GM18499 (cell line): ENCODE results near the gene SGCE.

Experiments
- ATAC-seq: cut with Tn5 transposase; IDR thresholded peaks from one replicate; pipeline ENCODE4 v1.9.1; 2021; ENCODE audit warnings: moderate number of reproducible peaks; ENCODE audit not compliant: insufficient read depth, unreplicated experiment

The SGCE gene

DNA sequence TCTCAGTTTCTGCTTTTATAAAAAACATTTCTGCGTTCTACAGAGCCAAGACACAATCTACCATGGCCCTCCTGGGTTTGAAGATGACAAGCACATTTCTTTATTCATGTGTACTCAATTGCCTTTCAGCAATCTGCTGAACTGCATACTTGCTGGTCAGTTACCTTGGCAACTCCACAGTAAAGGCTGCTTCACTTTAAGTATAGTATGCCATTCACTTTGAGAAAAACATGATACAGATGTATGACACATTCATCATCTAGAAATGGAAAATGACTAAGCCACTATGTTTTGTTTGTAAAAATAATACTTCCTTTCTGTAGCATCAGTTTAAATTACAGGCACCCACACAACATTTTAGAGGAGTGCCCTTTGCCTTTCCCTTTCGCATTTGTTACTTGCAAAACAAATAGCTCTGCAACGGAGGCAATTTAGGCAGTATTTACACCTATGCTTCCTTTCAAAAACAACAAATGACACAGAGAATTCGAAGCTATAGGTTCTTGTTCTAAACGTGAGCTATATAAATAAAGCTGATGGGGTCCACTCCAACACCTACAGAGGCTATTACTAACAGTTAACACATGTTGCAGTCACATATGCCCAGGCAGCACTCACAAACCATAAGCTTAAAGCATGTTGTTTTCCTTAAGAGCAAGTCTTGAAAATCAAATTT, 23.5 kb downstream of the SGCE start:
- peak; percentile 63 for ATAC-seq

DNA sequence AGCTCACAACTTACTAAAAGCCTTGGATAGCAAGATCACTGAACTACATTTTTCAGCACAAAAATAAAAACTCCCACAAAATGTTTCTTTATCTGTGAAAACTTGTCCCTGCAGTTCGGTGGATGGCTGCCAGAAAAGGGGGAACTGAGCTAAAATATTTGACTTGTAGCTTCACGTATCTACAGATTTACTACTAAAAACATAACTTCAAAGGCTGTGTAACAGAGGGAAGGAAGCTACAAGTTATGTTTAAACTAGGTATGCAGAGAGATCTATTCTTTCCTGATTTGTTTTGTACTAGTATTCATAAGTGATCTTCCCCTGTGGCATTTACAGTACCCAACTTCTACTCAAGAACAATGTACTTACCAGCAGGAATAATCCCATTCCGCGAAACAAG, 25.1 kb downstream of the SGCE start:
- no peak for ATAC-seq

DNA sequence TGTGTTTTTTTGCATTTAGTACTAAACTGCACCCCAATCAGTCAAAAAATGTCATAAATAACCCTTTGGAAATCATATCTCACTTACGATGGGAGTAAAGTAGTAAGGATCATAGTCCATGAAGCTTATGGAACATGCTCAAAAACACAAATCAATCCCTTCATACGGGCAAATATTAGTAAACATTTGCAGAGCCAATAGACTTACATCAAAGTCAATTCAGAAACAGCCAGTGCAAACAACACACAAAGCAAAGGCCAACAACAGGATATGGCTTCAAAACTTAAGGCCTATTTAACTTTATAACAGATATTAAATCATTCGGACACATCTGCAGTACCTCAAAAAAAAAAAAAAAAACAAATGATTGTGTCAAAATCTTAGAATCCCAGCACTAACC, 32.1 kb downstream of the SGCE start:
- no peak for ATAC-seq

DNA sequence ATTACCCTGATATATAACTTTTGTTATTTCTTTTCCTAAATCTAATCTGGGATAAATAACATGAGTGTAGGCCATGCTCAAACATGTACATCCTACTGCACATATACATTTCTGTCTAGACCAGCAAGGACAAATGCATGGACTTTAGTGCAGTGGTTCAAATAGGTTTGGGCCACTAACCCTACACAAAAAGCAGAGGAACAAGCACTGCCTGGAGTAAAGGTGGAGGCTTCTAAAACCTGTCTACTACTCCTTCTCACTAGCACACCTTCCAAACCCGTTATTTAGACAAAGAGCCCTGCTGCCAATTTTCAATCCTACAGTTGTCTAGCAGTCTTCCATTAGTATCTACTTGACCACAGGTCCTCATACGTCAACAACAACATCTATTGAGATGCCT, 34.8 kb downstream of the SGCE start:
- no peak for ATAC-seq

DNA sequence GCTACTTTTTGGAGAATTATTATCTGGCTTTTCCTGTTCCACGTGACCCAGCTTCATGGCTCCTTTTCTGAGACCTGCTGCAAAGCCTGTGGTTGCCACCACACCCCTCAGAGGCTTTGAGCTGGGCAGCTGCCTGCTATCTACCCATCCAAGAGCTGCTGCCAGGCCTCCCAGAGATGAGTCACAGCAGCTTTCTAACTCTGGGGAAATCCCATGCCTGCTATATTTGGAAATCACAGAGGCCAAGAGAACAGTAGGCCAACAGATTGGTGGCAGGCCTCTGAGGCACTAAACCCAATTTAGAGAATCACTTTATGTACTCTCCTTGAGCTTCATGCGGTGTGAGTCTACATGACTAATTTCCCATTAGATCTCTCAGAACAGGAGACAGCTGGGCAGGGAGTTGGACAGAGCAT, 35.2 kb downstream of the SGCE start:
- ATAC-seq = peak; percentile 98

- ATAC-seq = no peak
These were observed 37.8 kb downstream of the SGCE start for GRCh38 chr7:94618126-94618525.

GRCh38 chr7:94616855-94617254, 39.1 kb downstream of the SGCE start:
- ATAC-seq = no peak

DNA sequence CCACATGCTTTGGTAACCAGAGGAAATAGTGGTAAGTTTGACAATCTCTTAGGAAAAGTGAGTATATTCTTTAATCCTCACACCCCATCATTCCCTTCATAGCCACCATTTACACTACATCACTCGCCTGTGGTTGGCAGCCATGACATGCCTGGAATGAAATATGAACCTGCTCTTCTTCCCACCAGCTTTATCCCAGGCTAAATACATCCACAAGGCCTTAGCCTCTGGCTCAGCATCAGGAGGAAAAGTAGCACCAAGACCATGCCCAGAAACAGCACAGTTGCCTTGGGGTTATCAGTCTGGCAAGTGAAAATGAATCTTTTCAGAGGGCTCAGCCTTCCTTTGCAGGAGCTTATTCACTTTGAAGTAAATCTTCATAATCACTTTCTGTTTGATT, 40.3 kb downstream of the SGCE start:
- ATAC-seq = no peak

DNA sequence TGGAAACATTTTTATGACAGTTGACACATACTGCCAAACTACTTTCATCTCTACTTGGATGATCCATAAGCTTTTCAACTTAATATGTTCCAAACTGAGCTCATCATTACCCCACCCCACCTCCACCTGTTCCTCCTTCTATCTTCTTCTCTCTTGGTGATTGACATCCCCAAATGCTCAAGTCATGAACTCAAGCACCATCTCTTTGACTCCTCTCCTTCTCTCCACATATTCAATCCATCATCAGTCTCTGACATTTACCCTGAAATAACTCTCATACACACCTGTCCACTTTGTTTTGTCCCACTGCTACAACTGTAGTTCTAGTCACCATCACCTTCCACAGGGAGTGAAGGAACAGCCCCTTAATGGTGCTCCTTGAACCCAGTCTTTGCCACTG, 43.3 kb downstream of the SGCE start:
- ATAC-seq = no peak

- no peak for ATAC-seq
These were observed 43.7 kb downstream of the SGCE start for GRCh38 chr7:94612253-94612652.

DNA sequence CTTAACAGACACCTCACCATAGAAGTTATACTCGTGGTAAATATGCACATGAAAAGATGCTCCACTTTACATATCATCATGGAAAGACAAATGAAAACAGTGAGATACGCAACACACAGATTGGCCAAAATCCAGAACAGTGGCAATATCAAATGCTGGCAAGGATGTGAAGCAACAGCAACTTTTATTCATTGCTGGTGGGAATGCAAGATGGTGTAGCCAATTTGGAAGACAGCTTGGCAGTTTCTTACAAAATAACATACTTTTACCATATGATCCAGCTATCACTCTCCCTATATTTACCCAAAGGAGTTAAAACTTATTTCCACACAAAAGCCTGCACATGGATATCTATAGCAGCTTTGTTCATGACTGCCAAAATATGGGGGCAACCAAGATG, 46.4 kb downstream of the SGCE start:
- ATAC-seq = no peak

GRCh38 chr7:94605031-94605430, 50.9 kb downstream of the SGCE start:
- ATAC-seq = peak; percentile 76

DNA sequence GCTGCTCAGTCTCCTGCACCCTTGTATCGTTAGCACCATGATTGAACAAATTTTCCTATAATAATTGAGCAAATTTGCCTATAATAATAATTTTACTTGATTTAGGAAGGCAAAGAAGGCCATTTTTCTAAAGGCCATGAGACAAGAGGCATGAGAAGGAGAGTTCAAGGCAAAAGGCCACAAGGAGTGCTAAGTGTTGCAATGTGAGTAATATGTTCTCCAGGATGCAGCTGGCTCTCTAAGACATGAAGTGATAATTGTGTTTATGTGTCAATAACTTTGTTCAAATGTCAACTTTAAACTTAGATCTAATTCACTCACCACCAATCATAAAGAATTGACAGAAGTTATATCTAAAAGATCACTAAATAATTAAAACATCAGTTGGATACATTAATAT, 53.8 kb downstream of the SGCE start:
- no peak for ATAC-seq

GRCh38 chr7:94600267-94600666, 55.7 kb downstream of the SGCE start:
- ATAC-seq = no peak

GRCh38 chr7:94595717-94596116, 60.2 kb downstream of the SGCE start:
- ATAC-seq = no peak

DNA sequence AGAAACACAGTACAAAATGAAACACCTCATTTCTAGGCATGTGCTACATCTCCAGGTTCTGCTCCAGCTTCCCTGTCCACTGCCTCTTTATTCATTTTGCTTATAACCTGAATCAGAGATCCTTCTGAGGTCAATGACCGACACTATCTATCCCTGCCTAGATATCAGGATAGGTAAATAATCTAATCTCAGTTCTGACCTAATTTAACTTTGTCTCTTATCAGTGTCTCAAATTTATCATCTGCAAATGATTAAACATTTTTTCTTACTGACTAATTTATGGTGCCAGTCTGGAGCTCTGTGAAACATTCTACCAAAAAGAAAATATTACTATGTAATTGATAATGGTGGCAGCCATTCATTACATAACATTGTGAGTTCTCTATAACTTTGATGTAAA, 61.1 kb downstream of the SGCE start:
- no peak for ATAC-seq

- peak; percentile 73 for ATAC-seq
These were observed 64.8 kb downstream of the SGCE start for GRCh38 chr7:94591176-94591575.

GRCh38 chr7:94590526-94591162, 65.3 kb downstream of the SGCE start:
- no peak for ATAC-seq

- no peak for ATAC-seq
These were observed 67.9 kb downstream of the SGCE start for GRCh38 chr7:94588075-94588474.

DNA sequence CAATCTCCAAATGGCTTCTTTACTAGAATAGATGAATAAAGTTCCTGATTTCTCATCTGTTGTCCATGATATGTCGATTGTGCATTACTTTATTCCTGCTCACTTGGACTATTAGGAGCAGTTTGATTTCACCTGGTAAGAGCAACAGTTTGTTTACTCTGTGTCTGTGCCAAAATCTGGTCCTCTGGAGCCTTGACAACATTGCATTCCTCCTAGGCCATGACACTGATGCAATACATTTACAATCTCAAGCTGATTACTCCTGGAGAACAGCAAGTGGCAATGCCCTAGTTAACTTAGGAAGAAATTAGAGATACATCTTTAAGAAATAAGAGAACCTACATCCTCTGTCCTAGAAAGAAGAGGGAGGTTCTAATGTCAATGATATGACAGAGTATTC, 71.8 kb downstream of the SGCE start:
- ATAC-seq = no peak

- ATAC-seq = no peak
These were observed 75.3 kb downstream of the SGCE start for GRCh38 chr7:94580601-94581000.

- no peak for ATAC-seq
These were observed 76.5 kb downstream of the SGCE start for GRCh38 chr7:94579470-94579869.
